Right forelimb (tissue), 1 donor: ENCODE data around the gene PNO1.
"Not testable (repeated sequence)": the region's sequence is repeated elsewhere in the genome, so short reads cannot be mapped to it uniquely, and the experiment has no call there.

Source experiments
- DNase-seq: peaks from one replicate; pipeline ENCODE4 v3.0.0-alpha.2; 2018

Gene PNO1

GRCh38 chr2:68157402-68158133 lies at the start of gene PNO1:
PNO1 (plus strand) TSS chr2:68157888; CDS start chr2:68157935, 47 bp downstream.
- DNase-seq: peak; percentile 98

DNA sequence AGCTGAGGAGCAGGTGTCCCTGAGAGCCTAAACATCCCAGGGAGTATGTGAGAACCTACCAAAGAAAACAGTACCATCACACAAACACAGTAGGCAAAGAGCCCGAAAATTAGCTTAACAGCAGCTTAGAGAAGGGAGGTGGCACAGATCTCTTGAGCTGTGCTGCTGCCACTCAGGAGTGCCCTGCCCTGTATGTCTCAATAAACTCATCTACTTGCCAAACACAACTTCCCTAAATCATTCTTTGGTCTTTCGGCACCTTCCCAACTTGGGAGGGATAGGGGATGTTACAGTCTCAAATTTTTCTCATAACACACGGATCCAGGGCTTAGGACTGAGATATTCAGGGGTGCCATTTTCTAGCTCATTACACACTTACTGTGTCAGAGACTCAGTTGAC lies 49.6 kb upstream of the PNO1 start:
- DNase-seq: no peak

GRCh38 chr2:68110102-68110501 lies 47.6 kb upstream of the PNO1 start:
- DNase-seq: no peak

DNA sequence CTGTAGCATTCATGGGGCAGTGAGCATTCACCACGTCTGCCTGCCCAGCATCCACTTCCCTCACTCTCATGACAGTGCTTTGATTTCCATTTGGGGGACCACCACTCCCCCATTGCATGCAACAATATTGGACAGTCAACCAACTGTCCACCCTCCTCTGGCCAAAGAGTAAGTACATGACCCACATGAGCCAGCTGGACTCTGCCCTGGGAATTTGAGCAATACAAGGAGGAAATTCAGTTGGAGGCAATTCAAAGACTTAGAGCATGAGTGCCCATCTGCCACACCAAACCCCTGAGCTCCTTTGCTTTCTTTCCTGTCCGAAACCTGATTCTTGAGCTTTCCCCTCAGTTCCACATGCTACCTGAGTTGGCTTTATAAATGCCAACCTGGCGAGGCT lies 41.7 kb upstream of the PNO1 start:
- DNase-seq: no peak

DNA sequence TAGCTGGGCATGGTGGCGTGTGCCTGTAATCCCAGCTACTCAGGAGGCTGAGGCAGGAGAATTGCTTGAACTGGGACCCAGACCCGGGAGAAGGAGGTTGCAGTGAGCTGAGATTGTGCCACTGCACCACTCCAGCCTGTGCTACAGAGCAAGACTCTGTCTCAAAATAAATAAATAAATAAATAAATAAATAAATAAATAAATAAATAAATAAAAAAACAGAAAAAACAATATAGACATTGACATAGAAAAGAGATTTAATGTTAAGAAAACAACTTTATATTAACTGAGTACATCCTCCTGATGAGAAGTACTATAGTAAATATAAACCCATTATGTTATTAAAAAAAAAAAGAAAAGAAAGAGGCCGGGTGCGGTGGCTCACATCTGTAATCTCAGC lies 39.8 kb upstream of the PNO1 start:
- not testable (repeated sequence) for DNase-seq

DNA sequence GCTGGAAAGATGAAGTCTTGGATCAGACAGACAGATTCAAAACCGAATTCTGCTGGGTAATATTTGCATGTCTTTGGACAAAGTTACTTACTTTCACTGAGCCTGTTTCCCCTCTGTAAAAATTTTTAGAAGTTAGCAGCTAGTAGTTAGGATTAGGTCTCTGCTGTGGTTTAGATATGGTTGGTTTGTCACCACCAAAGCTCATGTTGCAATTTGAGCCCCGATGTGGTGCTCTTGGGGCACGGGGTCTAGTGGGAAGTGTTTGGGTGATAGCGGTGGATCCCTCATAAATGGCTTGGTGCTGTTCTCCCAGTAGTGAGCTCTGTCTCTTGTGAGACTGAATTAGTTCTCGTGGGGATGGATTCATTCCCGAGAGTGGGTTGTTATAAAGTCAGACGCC lies 38.9 kb upstream of the PNO1 start:
- DNase-seq: no peak

DNA sequence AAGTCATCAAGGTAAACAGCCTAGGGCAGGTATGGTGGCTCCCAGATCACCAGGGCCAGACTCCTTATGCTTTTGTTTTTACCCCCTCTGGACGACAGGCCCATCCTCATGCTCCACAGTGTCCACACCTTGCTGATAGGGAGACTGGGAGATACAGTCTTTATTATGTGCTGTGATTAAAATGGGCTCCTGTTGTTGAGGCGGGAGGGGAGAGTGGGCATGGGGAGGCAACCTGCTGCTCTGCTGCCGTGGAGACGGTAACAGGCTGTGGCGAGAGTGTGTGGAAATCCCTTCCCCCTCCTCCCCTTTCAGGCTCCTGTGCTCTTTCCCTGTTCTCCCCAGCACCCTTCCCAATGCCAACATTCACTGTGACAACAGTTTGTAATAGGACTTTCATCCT lies 38.2 kb upstream of the PNO1 start:
- DNase-seq: no peak

DNA sequence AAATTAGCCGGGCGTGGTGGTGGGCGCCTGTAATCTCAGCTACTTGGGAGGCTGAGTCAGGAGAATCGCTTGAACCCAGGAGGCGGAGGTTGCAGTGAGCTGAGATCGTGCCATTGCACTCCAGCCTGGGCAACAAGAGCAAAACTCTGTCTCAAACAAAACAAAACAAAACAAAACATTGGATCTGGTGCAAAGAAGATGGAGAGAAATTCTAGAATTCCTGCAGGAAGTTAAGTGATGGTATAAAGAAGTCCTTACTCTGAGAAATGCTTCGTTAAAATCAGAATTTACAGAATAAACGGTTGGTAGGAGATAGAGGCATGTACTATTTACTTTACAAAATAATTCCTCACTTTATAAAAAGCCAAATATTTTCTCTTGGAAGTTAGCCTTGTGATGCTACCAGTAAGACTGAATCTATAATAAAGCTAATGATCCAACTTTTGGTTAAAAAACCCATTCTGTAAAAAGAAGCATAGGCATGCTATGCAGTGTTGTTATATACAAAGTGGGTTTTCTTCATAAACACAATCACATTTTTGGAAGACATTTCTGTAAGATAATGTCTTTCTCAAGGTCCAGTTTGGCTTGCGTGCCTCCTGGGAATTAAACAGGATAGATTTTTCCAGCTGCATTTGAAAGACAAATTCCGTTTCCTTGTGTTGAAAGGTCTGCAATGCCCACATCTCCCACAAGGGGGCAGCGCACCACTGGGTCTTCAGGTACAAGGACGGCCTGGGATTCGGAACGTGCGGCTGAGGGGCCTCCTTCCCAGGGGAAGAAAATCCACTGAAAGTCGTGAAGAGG lies 35.6 kb upstream of the PNO1 start:
- DNase-seq: peak; percentile 90

DNA sequence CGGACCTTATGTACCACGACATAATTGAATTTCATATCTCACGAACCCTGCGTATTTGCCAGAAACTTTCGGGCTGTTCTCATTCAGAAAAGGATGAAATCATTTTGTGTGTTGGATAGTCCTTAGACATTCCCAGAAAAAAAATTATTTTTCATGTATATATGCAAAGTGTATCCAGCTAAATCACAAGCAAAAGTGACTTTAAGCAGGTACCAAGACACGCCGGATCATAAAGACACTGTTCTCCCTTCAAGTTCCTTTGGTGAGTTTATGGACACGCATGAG lies 35.1 kb upstream of the PNO1 start:
- no peak for DNase-seq

DNA sequence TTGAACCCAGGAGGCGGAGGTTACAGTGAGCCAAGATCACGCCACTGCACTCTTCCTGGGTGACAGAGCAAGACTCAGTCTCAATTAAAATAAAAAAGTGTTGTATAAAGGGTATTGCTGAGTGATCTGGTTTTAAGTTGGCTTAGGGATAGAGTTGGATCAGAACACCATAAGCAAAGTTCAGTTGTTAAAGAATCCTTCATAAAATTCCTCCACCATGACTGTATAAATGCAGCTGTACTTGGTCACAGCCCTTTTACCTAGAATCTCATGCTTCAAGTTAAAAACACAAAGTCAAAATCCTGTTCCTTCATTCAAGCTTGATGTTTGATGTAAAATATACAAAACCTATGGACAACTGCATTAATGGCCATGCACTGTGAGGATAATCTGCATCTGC lies 33.4 kb upstream of the PNO1 start:
- DNase-seq: no peak

DNA sequence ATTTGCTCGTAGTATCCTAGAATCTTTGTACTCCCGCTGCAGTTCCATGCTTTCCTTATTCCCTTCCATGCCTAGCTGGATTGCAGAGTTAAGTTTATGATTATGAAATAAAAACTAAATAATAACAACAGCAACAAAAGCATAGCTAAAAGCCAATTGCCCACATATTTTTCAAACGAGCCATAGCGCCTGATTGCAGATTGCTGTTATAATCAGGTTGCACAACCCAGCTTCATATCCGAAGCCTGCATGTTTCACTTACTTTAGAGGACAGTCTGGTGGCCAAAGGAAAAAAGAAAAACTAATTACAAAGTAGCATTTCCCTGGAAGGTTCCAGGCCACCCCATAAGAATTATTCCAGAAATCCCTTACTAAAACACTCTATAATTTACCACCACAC lies 31.9 kb upstream of the PNO1 start:
- DNase-seq: no peak

DNA sequence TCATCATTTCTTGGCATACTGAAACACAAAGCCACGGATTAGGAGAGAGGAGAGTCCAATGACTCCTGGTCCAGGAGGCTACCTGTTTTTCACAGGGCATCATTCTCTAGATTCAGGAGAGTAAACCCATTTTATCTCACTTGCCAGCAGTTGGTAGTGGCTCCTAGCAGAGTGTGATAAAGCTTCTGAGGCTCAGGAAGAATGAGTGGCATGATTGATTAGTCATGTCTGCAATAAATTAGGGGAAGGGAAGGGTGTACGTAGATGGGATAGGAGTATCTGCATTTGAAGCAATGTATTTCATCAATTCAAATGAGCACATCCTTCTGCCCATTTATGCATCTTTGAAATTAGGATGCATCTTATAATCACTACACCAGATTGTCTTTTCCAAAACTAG lies 31.1 kb upstream of the PNO1 start:
- no peak for DNase-seq

DNA sequence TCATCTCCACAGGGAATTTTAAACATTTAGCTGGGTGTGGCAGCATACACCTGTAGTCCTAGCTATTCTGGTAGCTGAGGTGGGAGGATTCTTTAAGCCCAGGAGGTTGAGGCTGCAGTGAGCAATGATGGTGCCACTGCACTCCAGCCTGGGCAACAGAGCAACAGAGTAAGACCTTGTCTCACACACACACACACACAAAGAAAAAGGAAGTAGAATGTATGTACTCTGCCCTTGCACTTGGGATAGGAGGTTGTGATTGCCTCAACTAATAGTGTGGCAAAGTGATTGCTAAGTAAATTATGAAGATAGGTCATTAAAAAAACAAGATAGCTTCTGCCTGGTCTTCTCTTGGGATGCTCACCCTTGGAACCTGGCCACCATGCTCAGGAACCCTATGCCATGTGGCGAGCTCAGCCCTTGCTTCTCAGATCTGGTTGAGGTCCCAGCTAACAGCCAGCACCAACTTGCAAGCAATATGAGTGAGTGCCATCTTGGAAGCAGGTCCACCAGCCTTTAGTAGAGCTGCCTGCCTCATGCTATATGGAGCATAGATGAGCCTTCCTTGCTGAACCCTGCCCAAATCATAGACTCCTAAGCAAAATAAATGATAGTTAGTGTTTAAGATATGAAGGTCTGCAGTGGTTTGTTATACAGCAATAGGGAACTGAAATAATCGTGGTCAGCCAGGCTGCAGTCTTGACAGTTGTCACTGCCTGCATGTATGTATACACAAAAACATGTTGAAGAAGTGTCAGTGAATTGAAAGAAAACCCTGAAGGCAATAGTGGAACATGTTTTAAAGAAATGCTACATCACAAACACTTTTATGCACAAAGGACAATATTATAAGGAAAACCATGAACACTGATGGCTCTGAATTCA lies 30.1 kb upstream of the PNO1 start:
- DNase-seq: no peak

DNA sequence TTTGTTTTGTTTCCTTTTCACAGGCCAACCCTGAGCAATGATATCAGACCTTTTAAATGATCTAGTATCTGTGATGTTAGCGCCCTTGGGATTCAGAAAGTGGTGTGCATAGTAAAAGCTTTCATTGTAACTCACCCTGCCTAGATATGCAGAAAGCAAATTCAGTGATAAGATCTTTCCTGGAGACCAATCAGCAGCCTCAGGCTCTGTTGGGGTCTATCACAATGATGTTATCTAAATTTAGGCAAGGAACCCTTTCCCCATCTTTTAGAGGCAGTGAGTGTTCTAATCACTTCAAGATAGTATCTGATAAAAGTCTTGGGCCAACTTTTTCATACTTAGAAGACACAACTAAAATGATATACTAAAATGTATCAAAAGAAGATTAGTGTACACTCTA lies 23.6 kb upstream of the PNO1 start:
- no peak for DNase-seq

DNA sequence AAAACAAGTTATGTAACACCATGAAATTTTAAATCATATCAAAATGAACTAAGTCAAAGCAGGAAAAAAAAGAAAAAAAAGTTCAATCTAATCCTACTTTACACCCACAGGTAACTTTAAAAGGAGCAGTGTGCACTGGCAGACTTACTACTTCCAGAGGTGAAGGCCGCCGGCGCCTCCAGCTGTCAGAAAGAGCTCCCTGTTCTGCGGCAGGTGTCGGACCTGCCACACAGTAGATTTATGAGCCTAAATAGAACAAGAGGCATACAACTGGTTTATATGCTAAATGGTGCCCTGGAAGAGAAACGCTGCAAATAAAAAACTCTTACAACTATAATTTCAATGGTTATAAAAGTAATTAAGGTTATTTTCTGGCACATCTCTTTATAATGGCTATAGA lies 23.1 kb upstream of the PNO1 start:
- no peak for DNase-seq

DNA sequence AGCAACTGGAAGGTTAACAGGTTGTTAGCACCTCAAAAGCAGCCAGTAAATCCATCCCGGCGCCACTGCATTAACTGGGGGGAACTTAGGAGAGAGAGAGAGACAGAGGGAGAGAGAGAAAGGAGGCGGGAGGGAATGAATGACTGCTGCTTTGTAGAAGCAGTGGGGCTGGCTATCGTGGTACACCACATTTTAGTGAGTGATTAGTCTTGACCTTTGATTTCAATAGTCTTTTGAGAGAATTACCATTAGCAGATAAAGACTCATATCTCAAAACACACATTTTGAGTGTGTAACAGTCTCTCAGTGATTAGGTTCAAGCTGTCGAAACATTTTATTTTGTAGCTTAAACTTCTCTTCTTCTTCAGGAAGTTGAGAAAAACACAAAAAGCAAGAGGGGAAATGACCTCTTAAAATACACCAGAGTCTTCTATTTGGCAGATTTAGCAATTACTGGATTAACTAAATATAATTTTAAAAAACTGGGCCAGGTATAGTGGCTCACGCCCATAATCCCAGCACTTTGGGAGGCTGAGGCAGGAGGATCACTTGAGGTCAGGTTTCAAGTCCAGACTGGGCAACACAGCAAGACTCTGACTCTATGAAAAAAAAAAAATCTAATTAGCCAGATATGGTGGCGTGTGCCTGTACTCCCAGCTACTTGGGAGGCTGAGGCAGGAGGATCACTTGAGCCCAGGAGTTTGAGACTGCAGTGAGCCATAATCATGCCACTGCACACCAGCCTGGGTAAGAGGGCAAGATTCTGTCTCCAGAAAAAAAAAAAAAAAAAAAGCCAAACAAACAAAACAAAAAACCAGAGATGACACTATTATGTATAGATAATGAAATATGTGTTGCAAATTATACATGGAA lies 22.0 kb upstream of the PNO1 start:
- no peak for DNase-seq

DNA sequence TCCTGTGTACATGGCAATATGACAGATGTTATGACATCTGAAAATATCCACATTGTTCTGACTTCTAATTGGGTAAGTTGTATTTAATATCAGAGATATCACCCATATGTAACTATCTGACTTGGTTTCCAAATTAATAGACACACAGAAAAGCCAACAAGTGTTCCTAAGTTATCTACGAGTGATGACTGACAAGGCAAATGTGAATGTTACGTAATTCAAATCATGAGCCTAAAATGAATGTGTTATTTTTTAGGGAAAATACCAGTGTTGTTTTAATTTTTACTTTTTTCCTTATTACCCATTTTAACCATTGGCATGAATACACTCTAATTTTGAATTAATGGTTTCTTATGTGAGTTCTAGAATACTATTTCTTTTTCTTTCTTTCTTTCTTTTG lies 15.8 kb upstream of the PNO1 start:
- no peak for DNase-seq

GRCh38 chr2:68151037-68151436 lies 6.7 kb upstream of the PNO1 start:
- DNase-seq: no peak

DNA sequence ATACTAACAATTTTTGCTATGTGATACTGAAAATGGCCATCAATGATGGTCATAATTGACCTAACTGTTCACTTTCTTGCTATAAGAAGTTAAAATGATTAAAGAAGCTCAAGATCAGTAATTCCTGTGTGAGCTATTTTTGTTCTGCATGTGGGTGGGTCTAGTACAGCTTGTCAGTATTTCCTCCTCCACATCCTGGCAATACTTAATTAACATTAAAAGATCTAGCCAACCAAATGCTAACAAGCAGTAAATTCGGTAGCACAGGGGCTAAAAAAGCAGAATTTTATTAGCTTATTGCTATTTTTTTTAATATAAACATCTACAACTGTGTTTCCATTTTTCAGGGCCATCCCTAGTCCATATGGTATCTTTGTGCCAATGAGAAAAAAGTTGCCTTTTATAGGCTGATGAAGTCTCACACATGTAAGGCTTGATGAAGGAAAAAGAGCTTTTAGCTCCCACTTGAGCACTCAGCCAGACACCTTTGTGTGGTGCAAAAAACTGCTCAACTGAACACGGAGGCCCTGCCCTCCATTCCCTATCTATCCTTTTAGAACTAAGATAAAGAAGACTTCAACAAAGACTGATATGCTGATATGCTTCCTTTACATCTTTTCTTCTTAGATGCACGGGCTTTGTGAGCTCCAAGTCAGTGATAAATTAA lies 4.9 kb upstream of the PNO1 start:
- no peak for DNase-seq

- DNase-seq: no peak
These were observed 2.1 kb upstream of the PNO1 start for GRCh38 chr2:68155618-68156017.

- no peak for DNase-seq
These were observed 1.3 kb upstream of the PNO1 start for GRCh38 chr2:68156419-68156818.

GRCh38 chr2:68157002-68157401 lies 686 bp upstream of the PNO1 start:
- no peak for DNase-seq
